ENCODE measurements around the gene RSU1. TPM values are rescaled to one million over a fixed set of nuclear protein-coding genes. Genes with fewer than 3 reads are reported as not detected.
"Not testable (repeated sequence)": the region's sequence is repeated elsewhere in the genome, so short reads cannot be mapped to it uniquely, and the experiment has no call there.

Gene RSU1
- total RNA-seq, 1 donor from 2014 or later: 60.7 TPM

GRCh38 chr10:16835228-16835627 lies 18.0 kb upstream of the RSU1 start:
- intact Hi-C loops (cut with micrococcal nuclease): no loop called here
- Mint-ChIP-seq H3K27me3 (no peaks in the 10 kb centered on the region), H3K27ac (no peak overlapping the region), H3K36me3 (ENCODE audit: low read depth) (no peaks in the 10 kb centered on the region), H3K4me3 (no peak overlapping the region), H3K9me3 (no peaks in the 10 kb centered on the region), H3K4me1 (no peaks in the 10 kb centered on the region)
- ChIA-PET POLR2A (interaction anchor here (0.6 kb wide), 1 partner anchor 402 kb away, joined by 5 read pairs; no protein-coding TSS in a partner anchor), CTCF (no interaction called here)
- no peak for ATAC-seq (ENCODE audit: low read depth)
- DNase-seq: no peak
- no peak for TF ChIP-seq CTCF (IDR thresholded peaks at IDR 0.05)

GRCh38 chr10:16832351-16833080 lies 15.3 kb upstream of the RSU1 start:
- H3K27me3 Mint-ChIP-seq: no peaks in the 10 kb centered on the region
- DNase-seq: no peak
- POLR2A ChIA-PET: interaction anchor here (0.6 kb wide), 1 partner anchor 32 kb away, joined by 7 read pairs; no protein-coding TSS in a partner anchor
- intact Hi-C loops (cut with micrococcal nuclease): no loop called here
- no peak overlapping the region for H3K4me3 Mint-ChIP-seq
- no peaks in the 10 kb centered on the region for H3K9me3 Mint-ChIP-seq
- no peak for ATAC-seq (ENCODE audit: low read depth)
- CTCF ChIA-PET: no interaction called here
- no peak for TF ChIP-seq CTCF (IDR thresholded peaks at IDR 0.05)
- no peak overlapping the region for H3K27ac Mint-ChIP-seq
- H3K36me3 Mint-ChIP-seq (ENCODE audit: low read depth): no peaks in the 10 kb centered on the region
- peaks cover 6% of the 10 kb centered on the region for H3K4me1 Mint-ChIP-seq

GRCh38 chr10:16828701-16829175 lies 11.5 kb upstream of the RSU1 start:
- no peak overlapping the region for H3K27ac Mint-ChIP-seq

GRCh38 chr10:16828114-16828568 lies 10.9 kb upstream of the RSU1 start:
- ATAC-seq (ENCODE audit: low read depth) (peak; percentile 86), DNase-seq (peak; percentile 16)
- Mint-ChIP-seq H3K9me3 (peaks cover 3% of the 10 kb centered on the region), H3K36me3 (ENCODE audit: low read depth) (peaks cover 5% of the 10 kb centered on the region), H3K27ac (no peak overlapping the region), H3K4me3 (no peak overlapping the region), H3K27me3 (no peaks in the 10 kb centered on the region), H3K4me1 (peaks cover 6% of the 10 kb centered on the region)
- no peak for TF ChIP-seq CTCF (IDR thresholded peaks at IDR 0.05)
- intact Hi-C loops (cut with micrococcal nuclease): loop anchor here (1.0 to 10.0 kb wide), 7 partner anchors 11 to 1409 kb away; partner anchors contain the start of gene RSU1
- CTCF ChIA-PET: interaction anchor here (0.6 to 1.7 kb wide), 6 partner anchors 11 to 429 kb away, joined by 3 to 9 read pairs (median 4); partner anchors contain the start of gene RSU1
- POLR2A ChIA-PET: interaction anchor here (1.6 kb wide), 1 partner anchor 11 kb away, joined by 5 read pairs; the partner anchor contains the start of gene RSU1

More at GRCh38 chr10:16828701-16829175, 11.5 kb upstream of the RSU1 start:
- peaks cover 6% of the 10 kb centered on the region for H3K4me1 Mint-ChIP-seq
- H3K36me3 Mint-ChIP-seq (ENCODE audit: low read depth): no peaks in the 10 kb centered on the region
- ChIA-PET CTCF (interaction anchor here (1.2 to 1.6 kb wide), 4 partner anchors 13 to 428 kb away, joined by 3 to 9 read pairs (median 4); no protein-coding TSS in a partner anchor), POLR2A (interaction anchor here (1.6 kb wide), 1 partner anchor 11 kb away, joined by 5 read pairs; the partner anchor contains the start of gene RSU1)
- DNase-seq: no peak
- no peak for TF ChIP-seq CTCF (IDR thresholded peaks at IDR 0.05)
- intact Hi-C loops (cut with micrococcal nuclease): loop anchor here (1.0 to 10.0 kb wide), 7 partner anchors 11 to 1409 kb away; partner anchors contain the start of gene RSU1
- H3K9me3 Mint-ChIP-seq: no peaks in the 10 kb centered on the region
- no peak overlapping the region for H3K4me3 Mint-ChIP-seq
- no peak for ATAC-seq (ENCODE audit: low read depth)
- H3K27me3 Mint-ChIP-seq: no peaks in the 10 kb centered on the region

- not testable (repeated sequence) for H3K36me3 Mint-ChIP-seq (ENCODE audit: low read depth); H3K9me3 Mint-ChIP-seq; H3K27ac Mint-ChIP-seq; H3K4me1 Mint-ChIP-seq; ATAC-seq (ENCODE audit: low read depth); H3K27me3 Mint-ChIP-seq; H3K4me3 Mint-ChIP-seq; DNase-seq
- intact Hi-C loops (cut with micrococcal nuclease): loop anchor here (5.0 to 10.0 kb wide), 2 partner anchors 777 to 1410 kb away; no protein-coding TSS in a partner anchor
- CTCF ChIA-PET: interaction anchor here (0.6 to 1.7 kb wide), 5 partner anchors 10 to 414 kb away, joined by 3 to 5 read pairs (median 3); partner anchors contain the start of gene RSU1
- POLR2A ChIA-PET: interaction anchor here (1.6 kb wide), 1 partner anchor 10 kb away, joined by 5 read pairs; the partner anchor contains the start of gene RSU1
Measured at GRCh38 chr10:16827474-16827873, 10.2 kb upstream of the RSU1 start.

Data from activated B cell treated with CpG ODN at 0.5 μM for 24 hours (primary cell).